Breast epithelium (tissue), 3 donors: ENCODE measurements around the gene FOLR2.

Source experiments
- CTCF ChIP-seq, 3 donors: fragments of 450-650 bp; IDR thresholded peaks; one replicate each; pipeline ENCODE4 v1.5.1; 2016 to 2017; ENCODE audit warnings: antibody characterized with exemption in 3 of 3, mild to moderate bottlenecking in 3 of 3, moderate library complexity in 3 of 3
- POLR2A ChIP-seq: fragments of 450-650 bp; IDR thresholded peaks from one replicate; pipeline ENCODE4 v1.6.1; 2016; ENCODE audit warnings: antibody characterized with exemption, mild to moderate bottlenecking, moderate library complexity
- POLR2AphosphoS5 ChIP-seq, 3 donors: sonication (generic); formaldehyde crosslinking; IDR thresholded peaks; one replicate each; pipeline ENCODE4 v1.6.1; 2017; ENCODE audit warnings: antibody characterized with exemption in 3 of 3

GRCh38 chr11:72251614-72252013 lies 35.0 kb downstream of the FOLR2 start:
- TF ChIP-seq CTCF (IDR thresholded peaks at IDR 0.05) (no peak), POLR2A (no peak), POLR2AphosphoS5 (IDR thresholded peaks at IDR 0.05) (no peak)
